ENCODE results near the gene GCSAML. TPM values are rescaled to one million over a fixed set of nuclear protein-coding genes. Genes with fewer than 3 reads are reported as not detected.

Gene GCSAML
- total RNA-seq, 4 donors from 2014 or later: 0.15 TPM; not detected in 3

DNA sequence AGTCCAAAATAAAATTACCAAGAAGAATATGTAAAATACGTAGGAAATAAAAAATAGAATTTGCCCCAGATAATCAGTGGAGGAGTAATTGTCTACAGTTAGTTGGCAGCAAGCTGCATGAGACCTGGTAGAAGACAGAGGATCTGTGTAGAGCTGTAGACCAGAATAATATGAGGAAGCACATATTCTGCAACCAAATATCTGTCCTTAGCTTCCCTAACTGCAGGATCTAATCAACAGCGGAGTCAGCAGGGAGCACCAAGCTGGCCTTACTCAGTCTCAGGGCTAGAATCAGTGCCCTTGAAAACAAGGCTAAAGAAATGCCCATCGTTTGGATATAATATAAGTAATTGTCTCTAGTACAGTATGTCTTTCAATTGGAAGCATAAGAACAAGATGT lies 6.1 kb upstream of the GCSAML start:
- H3K4me1 ChIP-seq: no peaks in the 10 kb centered on the region
- no peak overlapping the region for H3K4me3 ChIP-seq
- intact Hi-C loops (cut with DNase I; ENCODE audit: low total_unique reads): no loop called here
- H3K9me3 ChIP-seq: no peaks in the 10 kb centered on the region
- DNase-seq: no peak
- in situ Hi-C loops (cut with MboI; ENCODE audit: low sequenced_read_pairs in 4 of 4): no loop called here
- ATAC-seq: no peak
- TF ChIP-seq, protein P1, sequence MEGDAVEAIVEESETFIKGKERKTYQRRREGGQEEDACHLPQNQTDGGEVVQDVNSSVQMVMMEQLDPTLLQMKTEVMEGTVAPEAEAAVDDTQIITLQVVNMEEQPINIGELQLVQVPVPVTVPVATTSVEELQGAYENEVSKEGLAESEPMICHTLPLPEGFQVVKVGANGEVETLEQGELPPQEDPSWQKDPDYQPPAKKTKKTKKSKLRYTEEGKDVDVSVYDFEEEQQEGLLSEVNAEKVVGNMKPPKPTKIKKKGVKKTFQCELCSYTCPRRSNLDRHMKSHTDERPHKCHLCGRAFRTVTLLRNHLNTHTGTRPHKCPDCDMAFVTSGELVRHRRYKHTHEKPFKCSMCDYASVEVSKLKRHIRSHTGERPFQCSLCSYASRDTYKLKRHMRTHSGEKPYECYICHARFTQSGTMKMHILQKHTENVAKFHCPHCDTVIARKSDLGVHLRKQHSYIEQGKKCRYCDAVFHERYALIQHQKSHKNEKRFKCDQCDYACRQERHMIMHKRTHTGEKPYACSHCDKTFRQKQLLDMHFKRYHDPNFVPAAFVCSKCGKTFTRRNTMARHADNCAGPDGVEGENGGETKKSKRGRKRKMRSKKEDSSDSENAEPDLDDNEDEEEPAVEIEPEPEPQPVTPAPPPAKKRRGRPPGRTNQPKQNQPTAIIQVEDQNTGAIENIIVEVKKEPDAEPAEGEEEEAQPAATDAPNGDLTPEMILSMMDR (IDR thresholded peaks at IDR 0.05 in 4 of 5, conservative IDR thresholded peaks at IDR 0.05 in 1 of 5): no peak
- no peak for TF ChIP-seq POLR2A (IDR thresholded peaks at IDR 0.05)
- no peaks in the 10 kb centered on the region for H3K36me3 ChIP-seq
- H3K27ac ChIP-seq: no peak overlapping the region
- H3K27me3 ChIP-seq: no peaks in the 10 kb centered on the region

DNA sequence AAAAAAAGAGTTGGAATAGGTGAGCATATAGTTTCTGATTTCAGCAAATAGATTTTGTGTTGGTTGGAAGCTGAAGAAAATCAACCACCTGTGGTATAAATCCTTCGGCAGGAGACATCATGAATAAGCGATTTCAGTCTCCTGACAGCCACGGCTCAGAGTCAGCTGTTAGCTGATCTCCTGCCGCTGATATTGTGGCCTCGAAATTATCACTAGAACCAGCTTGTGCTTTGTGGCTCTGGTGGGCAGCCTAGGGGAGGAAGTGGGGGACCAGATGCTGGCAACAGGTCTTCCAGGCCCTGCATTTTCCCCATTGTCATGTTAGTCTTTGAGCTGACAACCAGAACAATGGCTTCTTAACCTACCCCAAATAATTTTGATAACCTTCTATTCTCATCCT lies 842 bp upstream of the GCSAML start:
- Histone ChIP-seq H3K27me3 (no peaks in the 10 kb centered on the region), H3K36me3 (no peaks in the 10 kb centered on the region), H3K4me3 (no peak overlapping the region), H3K9me3 (no peaks in the 10 kb centered on the region), H3K27ac (no peak overlapping the region), H3K4me1 (no peaks in the 10 kb centered on the region)
- TF ChIP-seq, protein P1 (IDR thresholded peaks at IDR 0.05 in 4 of 5, conservative IDR thresholded peaks at IDR 0.05 in 1 of 5): no peak
- no peak for TF ChIP-seq POLR2A (IDR thresholded peaks at IDR 0.05)
- intact Hi-C loops (cut with DNase I; ENCODE audit: low total_unique reads): no loop called here
- ATAC-seq (no peak), DNase-seq (no peak)
- in situ Hi-C loops (cut with MboI; ENCODE audit: low sequenced_read_pairs in 4 of 4): no loop called here

DNA sequence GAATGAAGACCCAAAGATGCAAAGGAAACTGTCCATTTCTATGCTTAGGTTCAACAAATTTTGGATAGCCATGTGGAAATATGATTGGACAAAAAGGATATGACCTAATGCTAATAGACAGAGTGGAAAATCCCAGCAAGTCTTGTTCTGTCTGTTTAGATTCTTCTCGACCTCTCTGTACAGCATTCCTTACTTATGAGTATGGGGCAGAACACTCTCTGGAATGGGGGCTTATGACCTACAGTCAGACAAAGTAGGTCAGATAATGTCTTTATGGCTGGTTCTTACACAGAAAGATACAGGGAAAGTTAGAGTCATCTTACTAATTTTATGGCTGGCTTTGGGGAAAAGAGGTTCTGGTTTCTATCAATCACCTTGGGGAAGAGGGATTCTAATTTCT lies 2.8 kb downstream of the GCSAML start:
- in situ Hi-C loops (cut with MboI; ENCODE audit: low sequenced_read_pairs in 4 of 4) (no loop called here), intact Hi-C loops (cut with DNase I; ENCODE audit: low total_unique reads) (no loop called here)
- DNase-seq (no peak), ATAC-seq (no peak)
- H3K27me3 ChIP-seq: no peaks in the 10 kb centered on the region
- H3K4me1 ChIP-seq: no peaks in the 10 kb centered on the region
- H3K9me3 ChIP-seq: no peaks in the 10 kb centered on the region
- H3K4me3 ChIP-seq: no peak overlapping the region
- no peak overlapping the region for H3K27ac ChIP-seq
- TF ChIP-seq, protein P1 (IDR thresholded peaks at IDR 0.05 in 4 of 5, conservative IDR thresholded peaks at IDR 0.05 in 1 of 5): no peak
- TF ChIP-seq POLR2A (IDR thresholded peaks at IDR 0.05): no peak
- H3K36me3 ChIP-seq: no peaks in the 10 kb centered on the region

DNA sequence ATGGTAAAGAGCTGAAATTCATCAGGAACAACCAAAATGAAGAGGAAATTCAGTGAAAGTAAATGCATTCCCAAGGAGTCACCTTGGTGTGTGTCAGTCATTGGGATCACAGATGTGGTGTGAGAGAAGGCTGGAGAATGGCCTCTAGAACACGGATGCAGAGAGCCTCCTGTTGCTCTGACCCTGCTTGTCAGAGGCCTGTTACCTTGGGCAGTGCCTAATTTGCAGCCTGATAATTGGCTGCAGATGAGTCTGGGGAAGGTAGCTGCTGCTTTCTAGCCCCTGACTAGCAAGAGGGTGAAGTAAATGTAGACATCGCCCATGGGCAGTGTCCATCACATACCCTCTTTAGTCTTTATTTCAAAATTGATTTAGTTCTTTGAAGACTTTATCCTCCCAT lies 3.3 kb downstream of the GCSAML start:
- H3K4me3 ChIP-seq: no peak overlapping the region
- H3K36me3 ChIP-seq: no peaks in the 10 kb centered on the region
- in situ Hi-C loops (cut with MboI; ENCODE audit: low sequenced_read_pairs in 4 of 4) (no loop called here), intact Hi-C loops (cut with DNase I; ENCODE audit: low total_unique reads) (no loop called here)
- TF ChIP-seq POLR2A (IDR thresholded peaks at IDR 0.05): no peak
- no peaks in the 10 kb centered on the region for H3K4me1 ChIP-seq
- no peaks in the 10 kb centered on the region for H3K27me3 ChIP-seq
- H3K27ac ChIP-seq: no peak overlapping the region
- H3K9me3 ChIP-seq: no peaks in the 10 kb centered on the region
- no peak for ATAC-seq
- no peak for DNase-seq

DNA sequence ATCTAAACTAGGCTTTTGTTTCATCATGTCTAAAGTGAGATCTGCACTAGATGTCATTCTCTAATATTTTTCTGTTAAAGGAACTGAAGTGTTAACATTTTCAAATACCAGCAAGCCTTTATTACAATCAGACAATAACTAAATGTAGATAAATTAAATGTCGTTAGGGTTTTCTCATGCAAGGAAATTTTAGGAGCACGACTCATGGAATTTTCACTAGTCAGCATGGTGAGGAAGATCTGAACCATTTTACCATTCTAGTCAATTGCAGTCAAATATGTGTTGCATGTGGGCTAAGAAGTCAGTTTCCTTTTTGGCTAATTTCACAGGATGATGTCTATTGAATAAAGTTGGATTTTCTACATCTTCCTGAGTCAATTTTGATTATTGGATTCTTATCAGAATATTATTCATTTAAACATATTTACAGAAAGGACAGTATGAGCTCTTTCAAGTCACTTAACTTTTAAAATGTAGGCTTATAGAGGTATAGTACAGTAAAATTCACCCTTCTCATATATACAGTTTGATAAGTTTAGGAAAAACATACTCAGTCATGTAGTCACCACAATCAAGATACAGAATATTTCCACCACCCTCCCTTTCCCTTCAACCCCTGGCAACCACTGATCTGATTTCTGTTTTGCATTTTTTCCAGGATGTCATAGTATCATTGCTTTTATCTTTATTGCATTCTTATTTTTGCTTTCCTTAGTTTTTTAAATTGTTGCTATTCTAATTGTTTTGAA lies 9.2 kb downstream of the GCSAML start:
- in situ Hi-C loops (cut with MboI; ENCODE audit: low sequenced_read_pairs in 4 of 4): no loop called here
- Histone ChIP-seq H3K4me1 (no peaks in the 10 kb centered on the region), H3K9me3 (no peaks in the 10 kb centered on the region), H3K27ac (no peak overlapping the region), H3K4me3 (no peak overlapping the region), H3K36me3 (no peaks in the 10 kb centered on the region), H3K27me3 (no peaks in the 10 kb centered on the region)
- ATAC-seq: no peak
- TF ChIP-seq, protein P1 (IDR thresholded peaks at IDR 0.05 in 4 of 5, conservative IDR thresholded peaks at IDR 0.05 in 1 of 5): no peak
- TF ChIP-seq POLR2A (IDR thresholded peaks at IDR 0.05): no peak
- DNase-seq: no peak
- intact Hi-C loops (cut with DNase I; ENCODE audit: low total_unique reads): no loop called here
